Stimulated activated CD4-positive, alpha-beta T cell treated with anti-CD3 and anti-CD28 coated beads, Interleukin-2, amount 100 ng/mL, for 4 hours (primary cell): ENCODE measurements around the gene SPC25.
"Not testable (repeated sequence)": the region's sequence is repeated elsewhere in the genome, so short reads cannot be mapped to it uniquely, and the experiment has no call there.

Experiments
- DNase-seq: peaks from one replicate; pipeline ENCODE4 v3.0.0-alpha.2; 2020; ENCODE audit warnings: low read depth

Gene SPC25

DNA sequence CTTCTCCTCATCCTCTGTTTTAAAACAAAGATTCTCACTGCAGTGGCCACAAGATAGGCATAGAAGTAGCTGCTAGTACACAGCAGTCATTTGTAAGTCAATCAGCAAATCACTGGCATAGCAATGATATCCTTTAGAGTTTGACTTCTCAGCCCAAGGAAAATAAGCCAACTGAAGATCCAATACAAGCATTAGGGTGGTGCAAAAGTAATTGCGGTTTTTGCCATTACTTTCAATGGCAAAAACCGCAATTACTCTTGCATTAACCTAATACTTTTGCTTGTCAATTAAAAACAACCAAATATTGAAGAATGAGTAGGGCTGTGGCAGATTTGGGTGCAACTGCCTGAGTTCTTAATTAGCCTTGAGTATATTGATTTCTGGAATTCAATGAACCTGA is 13.7 kb upstream of the SPC25 start:
- no peak for DNase-seq

DNA sequence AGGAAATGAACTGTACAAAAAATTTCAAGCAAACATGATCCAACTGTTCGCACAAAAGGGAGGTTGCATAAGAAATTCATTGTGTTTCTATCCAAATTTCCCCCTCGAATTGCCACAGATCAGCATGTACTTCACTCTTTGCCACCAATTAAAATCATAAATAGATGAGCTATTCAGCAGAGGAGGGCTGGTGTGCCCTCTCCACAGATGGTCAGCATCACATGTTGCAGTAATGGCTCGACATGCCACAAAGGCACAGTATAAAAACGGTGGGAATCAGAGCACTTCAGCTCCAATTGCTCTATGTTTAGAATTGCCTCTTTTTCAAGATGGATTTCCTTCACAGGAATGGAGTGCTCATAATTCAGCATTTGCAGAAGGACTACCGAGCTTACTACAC is 10.8 kb upstream of the SPC25 start, which contains the start of gene G6PC2:
Gene G6PC2, plus strand, starts transcription at position 289 of the 400 bp plus-strand sequence. Its CDS starts 41 bp downstream, at position 330.
- no peak for DNase-seq

DNA sequence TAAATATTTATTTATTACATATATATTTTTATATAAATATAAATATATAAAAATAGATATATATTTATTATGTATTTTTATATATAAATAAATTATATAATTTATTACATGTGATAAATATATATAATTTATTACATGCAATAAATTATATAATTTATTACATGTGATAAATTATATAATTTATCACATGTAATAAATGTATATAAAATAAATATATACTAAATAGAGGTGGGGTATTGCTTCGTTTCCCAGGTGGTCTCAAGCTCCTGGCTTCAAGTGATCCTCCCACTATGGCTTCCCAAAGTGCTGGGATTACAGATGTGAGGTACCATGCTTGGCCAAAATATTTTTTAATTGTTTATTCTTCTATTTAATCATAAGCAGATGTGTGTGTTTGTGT is 7.2 kb upstream of the SPC25 start:
- DNase-seq = no peak

DNA sequence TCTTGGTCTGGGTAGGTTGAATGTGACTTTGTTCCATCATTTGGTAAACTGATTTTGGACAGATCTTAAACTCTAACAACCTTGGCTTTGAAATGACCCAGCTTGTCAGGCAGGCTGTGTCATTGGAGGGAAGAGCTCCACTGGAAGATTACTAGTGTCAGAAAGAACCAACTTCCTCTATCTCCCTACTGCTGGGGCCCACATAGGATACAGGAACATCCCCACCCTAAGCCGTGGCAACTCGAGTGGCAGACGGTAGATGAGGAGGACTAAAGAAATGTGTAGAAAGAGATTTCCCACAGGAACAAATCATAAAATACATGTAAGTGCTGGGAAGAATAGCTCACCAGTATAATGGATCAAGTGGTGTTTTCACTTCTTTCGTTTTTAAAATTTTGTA is 6.6 kb upstream of the SPC25 start:
- DNase-seq = no peak

DNA sequence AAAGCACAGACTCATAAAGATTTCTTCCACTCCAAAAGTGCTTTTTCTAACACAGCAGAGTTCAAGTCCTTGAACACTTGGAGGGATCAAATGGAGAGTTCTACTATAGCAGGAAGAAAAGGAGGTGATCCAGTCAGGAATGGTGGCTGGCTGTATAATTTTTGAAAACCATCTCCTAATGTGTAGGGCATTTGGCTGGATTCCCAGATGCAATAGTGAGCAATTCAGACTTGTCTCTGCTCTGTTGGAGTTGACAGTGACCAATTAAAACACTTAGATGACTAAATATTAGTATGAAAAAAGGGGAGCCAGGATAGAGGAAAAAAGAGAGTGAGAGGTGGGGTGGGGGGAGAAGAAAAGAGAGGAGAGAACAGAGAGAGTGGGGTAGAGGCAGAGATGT is 5.5 kb upstream of the SPC25 start:
- no peak for DNase-seq

DNA sequence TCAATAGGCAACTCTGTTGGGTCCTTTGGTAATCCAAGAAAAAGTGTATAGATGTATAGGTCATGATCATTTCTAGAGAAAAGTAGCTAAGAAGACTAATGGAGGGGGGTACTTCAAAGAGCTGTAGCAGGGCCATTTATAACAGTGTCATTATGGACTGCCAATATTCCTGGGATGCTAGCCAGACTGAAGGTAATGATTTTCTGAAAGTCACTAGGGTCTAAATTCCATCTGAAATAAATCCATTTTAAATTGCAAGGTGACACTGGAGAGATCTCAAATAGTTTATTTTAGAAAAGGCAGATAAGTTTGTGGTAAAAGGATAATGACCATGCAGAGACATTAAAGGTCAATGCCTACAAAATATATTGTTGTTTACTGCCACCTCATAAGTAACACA is 4.5 kb upstream of the SPC25 start:
- DNase-seq = no peak

DNA sequence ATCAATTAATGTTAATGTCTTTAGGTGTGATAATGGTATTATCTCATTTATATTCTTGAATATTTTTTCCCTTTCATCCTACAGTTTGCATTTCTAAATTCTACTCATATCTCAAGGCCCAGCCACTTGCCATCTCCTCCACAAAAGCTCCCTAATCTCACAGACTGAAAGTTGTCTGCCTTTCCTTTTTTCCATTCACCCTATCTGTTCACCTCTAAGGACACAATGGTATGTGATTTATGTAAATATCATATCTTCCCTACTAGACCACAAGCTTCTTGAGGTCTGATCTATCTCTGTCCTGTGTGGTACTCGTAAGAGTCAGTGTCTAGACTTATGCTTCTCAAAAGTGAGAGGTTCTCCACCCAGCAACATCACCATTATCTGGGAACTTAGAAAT is 3.9 kb upstream of the SPC25 start:
- no peak for DNase-seq

DNA sequence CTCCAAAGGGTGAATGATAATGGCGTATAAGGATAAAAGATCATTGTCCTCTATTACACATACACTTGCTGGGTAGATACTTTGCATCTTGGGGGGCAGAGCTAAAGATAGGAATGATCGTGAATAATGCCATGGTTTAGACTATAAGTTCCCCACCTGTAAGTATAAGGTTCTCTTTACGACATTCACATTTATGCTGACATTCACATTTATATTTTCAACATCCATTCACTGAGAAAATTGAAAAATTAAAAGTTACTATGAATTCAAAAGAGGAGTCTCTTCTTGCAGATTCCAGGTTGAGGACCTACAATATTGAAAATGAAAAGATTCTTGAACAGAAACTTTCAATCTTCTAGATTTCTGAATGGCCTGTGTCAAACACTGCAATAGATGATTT is 2.1 kb upstream of the SPC25 start:
- DNase-seq = no peak

DNA sequence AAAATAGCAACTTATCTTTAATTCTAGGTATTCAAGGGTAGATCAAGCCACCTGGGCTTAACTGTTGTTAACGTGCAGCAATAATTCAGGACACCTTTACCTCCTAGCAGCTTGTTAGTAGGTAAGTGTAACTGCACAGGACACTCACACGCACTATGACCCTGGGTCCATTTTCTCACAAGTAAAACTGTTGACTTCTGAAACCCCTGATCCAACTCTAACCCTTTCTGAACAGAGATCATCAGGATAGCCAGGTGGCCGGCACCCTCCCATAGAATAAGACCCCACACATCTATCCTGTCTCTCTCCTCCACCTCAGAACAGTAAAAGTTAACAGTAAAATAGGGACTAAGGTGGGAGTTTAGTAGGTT is 610 bp downstream of the SPC25 start:
- DNase-seq = no peak

DNA sequence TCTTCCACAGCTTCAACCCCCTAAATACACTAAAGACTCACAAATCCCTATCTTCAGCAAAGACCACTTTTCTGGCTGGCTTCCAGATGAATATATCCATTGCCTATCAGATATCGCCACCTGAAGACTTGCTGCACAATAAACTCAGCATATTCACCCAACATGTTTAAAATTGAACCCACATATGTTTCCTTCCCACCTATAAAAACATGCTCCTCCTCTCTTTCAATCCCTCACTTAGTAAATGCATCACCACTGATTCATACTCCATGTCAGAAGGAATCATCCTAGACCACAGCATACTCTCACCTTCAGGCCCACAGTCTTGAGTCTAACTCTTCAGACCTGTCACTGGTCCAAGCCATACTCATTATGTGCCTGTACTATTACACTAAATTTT is 5.3 kb downstream of the SPC25 start:
- no peak for DNase-seq

DNA sequence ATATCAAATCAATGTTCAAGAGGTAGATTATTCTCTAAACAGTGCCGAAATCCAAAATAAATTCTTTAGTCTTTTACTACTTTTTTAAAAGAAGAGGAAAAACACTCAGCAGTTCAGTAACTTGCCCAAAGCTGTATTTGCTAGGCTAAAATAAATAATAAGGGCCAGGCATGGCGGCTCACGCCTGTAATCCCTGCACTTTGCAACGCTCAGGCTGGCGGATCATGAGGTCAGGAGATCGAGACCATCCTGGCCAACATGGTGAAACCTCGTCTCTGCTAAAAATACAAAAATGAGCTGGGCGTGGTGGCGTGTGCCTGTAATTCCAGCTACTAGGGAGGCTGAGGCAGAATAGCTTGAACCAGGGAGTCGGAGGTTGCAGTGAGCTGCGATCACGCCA is 8.1 kb downstream of the SPC25 start:
- not testable (repeated sequence) for DNase-seq

DNA sequence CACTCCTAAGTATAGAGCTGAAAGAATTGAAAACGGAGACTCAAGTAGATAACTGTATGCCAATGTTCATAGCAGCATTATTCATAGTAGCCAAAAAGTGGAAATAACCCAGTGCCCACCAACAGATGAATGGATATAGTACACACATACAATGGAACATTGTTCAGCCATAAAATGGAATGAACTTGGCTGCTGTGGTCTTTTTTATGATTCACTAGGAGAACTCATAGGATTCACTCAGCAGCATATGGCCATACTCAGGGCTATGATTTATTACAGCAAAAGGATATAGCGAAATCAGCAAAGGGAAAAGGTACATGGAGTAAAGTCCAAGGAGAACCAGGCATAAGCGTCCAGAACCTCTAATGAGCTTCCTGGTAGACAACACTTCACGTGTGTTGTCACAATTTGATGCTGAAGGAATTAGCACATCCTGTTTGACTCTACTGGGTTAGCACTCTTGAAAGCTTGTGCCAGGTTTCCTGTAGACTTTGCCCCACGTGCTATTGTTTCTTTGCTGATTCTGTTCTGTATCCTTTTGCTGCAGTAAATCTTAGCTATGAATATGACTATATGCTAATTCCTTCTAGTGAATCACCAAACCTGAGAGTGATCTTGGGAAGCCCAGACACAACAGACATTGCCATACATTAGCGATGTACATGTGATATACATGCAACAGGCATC is 15.7 kb downstream of the SPC25 start:
- DNase-seq = no peak

DNA sequence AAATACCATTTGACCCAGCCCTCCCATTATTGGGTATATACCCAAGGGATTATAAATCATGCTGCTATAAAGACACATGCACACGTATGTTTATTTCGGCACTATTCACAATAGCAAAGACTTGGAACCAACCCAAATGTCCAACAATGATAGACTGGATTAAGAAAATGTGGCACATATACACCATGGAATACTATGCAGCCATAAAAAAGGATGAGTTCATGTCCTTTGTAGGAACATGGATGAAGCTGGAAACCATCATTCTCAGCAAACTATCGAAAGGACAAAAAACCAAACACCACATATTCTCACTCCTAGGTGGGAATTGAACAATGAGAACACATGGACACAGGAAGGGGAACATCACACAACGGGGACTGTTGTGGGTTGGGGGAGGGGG is 19.4 kb downstream of the SPC25 start:
- not testable (repeated sequence) for DNase-seq

DNA sequence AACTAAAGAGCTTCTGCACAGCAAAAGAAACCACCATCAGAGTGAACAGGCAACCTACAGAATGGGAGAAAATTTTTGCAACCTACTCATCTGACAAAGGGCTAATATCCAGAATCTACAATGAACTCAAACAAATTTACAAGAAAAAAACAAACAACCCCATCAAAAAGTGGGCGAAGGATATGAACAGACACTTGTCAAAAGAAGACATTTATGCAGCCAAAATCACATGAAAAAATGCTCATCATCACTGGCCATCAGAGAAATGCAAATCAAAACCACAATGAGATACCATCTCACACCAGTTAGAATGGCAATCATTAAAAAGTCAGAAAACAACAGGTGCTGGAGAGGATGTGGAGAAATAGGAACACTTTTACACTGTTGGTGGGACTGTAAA is 19.9 kb downstream of the SPC25 start:
- not testable (repeated sequence) for DNase-seq

DNA sequence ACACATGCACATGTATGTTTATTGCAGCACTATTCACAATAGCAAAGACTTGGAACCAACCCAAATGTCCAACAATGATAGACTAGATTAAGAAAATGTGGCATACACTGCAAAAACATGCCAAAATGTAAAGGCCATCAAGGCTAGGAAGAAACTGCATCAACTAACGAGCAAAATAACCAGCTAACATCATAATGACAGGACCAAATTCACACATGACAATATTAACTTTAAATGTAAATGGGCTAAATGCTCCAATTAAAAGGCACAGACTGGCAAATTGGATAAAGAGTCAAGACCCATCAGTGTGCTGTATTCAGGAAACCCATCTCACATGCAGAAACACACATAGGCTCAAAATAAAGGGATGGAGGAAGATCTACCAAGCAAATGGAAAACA is 23.1 kb downstream of the SPC25 start:
- not testable (repeated sequence) for DNase-seq

DNA sequence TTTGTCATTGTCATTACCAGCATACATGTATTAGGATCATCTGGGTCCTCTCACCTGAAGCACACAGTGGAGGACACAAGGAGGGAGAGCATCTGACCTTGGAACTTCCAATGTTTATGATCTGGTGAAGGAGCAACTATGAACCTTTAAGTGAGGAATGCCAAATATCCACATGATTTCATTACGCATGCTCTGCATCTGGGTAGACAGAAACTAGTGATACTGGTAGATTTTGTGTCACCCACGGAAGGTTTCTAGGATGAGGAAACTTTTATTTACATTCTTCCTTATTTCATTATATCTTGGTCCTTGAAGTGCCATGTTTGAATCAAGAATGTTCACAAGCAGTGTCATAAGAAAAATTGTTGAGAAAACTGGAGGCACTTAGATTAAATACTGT is 32.1 kb downstream of the SPC25 start:
- no peak for DNase-seq

DNA sequence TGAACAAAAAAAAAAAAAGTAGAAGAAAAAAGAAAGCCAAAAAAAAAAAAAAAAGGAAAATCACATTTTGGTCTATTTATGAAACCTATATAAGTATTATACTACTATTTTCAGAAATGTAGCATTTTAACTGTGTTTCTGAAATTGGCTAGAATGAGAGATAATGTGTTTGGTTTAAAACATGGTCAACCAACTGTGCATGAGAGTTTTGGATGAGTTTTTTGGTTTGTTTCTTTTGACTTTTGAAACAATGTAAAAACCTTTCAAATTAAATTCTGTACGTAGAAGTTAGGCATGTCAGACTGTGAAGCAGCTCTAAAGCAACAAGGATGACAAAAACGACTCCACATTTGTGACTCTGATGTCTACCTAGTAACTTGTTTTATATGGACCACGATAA is 34.6 kb downstream of the SPC25 start:
- DNase-seq = no peak

DNA sequence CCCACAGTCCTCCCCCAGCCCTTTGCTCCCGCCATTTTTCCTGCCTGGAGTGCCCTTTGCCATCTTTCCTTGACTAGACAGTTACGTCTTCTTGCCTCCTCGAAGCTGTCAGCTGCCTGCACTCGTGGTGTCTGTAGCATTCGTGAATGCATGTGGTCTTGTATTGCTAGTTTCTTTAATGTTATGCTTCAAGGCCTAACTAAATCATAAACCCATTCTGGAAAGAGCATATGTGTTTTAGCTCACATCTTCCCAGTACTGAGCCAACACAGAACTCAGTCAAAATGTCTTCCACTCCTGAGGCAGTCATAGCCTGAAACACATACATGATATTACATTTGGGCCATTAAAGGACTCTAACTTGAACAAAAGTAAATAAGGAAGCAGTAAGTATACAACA is 35.6 kb downstream of the SPC25 start:
- DNase-seq = no peak

DNA sequence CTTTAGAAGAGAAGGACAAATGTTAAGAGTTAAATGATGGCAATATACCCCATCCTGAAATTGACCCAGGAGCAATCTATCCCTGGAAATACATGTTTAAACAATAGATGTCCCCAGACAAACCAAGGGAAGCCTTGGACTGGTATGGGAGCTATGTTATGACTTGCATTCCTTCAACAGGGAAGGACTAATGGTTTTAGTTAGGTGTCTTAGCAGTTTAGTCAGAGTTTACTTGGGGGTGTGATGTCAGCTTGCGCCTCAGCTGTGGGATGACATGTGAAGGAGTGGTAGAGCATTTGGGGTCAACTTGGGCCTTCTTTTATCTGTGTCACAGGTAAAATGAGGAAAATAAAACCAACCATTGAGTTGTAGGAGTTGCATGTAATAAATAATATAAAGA is 36.8 kb downstream of the SPC25 start:
- DNase-seq = no peak

DNA sequence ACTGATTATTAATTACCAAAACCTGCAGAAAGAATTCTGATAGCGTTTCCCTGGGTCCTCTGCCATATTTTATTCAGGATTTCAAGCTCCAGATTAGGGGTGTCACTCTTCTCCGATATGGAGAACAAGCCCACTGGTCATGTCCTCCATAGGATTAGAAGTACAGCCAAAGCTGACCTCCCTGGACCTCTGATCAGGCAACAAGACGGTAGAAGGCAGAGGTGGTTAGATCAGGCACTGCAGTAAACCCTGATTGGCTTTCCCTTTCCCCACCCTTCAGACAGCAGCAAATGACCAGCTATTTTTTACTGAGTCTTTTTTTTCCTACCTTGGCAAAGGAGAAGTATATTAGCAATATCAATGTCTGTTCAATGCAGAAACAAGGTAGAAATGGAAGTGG is 37.7 kb downstream of the SPC25 start:
- no peak for DNase-seq

DNA sequence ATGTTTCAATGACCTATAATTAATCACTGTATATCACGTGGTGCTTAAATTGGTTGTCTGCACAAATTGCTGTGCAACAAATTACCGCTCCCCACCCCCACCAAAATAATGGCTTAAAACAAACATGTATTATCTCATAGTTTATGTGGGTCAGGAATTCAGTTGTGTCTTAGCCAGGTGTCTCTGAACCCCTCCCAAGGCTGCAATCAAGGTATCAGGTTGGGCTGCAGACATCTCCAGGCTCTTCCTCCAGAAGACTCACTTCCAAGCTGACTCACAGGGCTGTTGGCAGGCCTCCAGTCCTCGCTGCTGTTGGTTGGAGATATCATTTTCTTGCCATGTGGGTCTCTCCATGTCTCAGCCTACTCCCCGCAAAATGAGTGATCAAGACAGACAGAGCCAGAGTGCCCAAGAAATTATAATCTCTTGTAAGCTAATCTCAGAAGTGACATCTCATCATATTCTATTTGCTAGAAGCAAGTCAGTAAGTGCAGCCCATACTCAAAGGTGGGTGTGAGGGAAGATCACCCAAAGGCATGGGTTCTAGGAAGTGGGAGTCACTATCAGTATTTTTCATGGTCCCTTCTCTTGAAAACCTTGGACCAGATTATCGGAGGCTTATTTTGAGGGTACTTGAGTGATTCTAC is 38.4 kb downstream of the SPC25 start:
- DNase-seq = no peak

DNA sequence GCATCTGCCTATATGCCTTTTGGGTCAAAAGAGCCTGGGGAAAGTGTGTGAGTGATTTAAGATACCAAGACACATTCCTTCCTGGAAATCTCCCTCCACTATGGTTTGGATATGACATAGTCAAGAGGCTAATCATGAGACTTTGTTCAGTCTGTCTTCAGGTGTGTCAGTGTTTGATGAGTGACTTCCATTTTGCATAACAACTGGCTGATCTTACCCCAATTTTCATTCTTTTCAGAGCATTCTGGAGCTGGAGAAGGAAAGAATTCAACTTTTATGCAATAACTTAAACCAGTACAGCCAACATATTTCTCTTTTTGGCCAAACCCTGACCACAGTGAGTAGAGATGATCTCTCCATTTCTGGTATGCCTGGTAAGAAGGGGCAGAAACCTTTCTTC is 39.4 kb downstream of the SPC25 start:
- DNase-seq = no peak

DNA sequence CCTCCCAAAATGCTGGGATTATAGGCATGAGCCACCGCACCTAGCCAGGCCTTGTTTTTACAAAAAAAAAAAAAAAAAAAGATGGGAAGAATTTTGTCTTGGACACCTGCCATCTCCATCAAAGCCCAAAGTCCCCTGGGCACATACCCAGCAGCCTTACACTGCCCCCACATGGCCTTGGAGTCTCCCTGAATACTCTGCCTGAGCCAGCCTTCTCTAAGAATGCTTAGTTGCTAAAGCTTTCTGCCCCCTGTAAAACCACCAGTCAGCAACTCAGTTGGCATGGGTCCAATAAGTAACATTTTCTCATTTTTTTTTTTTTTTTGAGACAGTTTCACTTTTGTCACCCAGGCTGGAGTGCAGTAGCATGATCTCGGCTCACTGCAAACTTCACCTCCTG is 40.6 kb downstream of the SPC25 start:
- DNase-seq = no peak

DNA sequence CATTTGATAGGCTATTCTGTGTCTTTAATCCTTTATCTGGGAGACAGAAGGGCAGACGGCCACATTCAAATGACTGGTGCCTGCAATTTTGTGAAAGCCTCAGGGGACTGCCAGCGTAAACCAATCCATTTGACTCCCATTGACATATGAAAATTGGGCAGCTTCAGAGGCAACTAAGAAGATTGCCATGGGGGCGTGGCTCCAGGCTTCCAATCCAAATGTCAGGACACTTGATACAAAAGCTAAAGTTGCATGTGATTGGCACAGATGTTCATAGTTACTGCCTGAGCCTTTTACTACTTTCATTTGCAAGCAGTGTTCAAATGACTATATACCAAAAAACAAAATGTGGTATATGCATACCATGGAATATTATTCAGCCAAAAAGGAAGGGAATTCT is 42.0 kb downstream of the SPC25 start:
- DNase-seq = no peak
